Measurements from ENCODE around the gene VGLL4.

DNA sequence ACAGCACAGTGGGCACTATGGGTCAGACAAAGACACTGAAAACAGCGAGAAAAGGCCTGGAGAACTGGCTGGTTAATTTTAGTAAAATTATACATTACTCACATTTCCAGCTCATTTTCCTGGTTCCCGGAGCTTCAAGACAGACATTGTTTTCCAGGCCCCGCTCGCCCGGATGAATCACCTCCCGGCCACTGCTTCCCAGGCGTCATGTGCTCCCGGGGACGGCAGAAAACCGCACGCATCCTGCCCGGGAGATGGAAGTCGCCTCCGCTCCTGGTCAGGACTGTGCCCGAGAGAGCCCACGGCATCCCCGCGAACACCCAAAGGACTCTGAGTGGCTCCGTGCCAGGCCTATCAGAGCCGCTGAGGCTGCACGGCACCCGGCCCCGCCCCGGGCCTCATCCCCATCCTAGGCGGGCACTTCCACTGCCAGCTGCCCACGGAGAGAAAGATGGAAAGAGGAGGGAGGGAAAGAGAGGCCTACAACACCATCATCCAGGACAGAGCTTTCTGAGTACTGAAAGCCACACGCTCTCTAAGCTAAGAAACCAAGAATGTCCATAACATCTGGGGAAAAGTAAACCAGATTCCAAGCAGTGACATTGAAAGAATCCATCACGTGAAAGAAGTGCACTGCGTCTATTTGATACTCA lies 75.1 kb downstream of the VGLL4 start:
- TF ChIP-seq, protein P1, sequence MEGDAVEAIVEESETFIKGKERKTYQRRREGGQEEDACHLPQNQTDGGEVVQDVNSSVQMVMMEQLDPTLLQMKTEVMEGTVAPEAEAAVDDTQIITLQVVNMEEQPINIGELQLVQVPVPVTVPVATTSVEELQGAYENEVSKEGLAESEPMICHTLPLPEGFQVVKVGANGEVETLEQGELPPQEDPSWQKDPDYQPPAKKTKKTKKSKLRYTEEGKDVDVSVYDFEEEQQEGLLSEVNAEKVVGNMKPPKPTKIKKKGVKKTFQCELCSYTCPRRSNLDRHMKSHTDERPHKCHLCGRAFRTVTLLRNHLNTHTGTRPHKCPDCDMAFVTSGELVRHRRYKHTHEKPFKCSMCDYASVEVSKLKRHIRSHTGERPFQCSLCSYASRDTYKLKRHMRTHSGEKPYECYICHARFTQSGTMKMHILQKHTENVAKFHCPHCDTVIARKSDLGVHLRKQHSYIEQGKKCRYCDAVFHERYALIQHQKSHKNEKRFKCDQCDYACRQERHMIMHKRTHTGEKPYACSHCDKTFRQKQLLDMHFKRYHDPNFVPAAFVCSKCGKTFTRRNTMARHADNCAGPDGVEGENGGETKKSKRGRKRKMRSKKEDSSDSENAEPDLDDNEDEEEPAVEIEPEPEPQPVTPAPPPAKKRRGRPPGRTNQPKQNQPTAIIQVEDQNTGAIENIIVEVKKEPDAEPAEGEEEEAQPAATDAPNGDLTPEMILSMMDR (IDR thresholded peaks at IDR 0.05; ENCODE audit: poor library complexity, severe bottlenecking), result no peak
- no peak for TF ChIP-seq MXI1 (conservative IDR thresholded peaks at IDR 0.05; ENCODE audit: poor library complexity, severe bottlenecking)
- TF ChIP-seq EZH2 (IDR thresholded peaks at IDR 0.05; ENCODE audit: borderline replicate concordance, insufficient read depth, low read length, poor library complexity, severe bottlenecking), result no peak
- TF ChIP-seq EP300 (conservative IDR thresholded peaks at IDR 0.05; ENCODE audit: poor library complexity, severe bottlenecking), result no peak
- no peak for TF ChIP-seq RAD21 (conservative IDR thresholded peaks at IDR 0.05)
- no peak for TF ChIP-seq POLR2AphosphoS5 (IDR thresholded peaks at IDR 0.05)
- TF ChIP-seq, protein P2, sequence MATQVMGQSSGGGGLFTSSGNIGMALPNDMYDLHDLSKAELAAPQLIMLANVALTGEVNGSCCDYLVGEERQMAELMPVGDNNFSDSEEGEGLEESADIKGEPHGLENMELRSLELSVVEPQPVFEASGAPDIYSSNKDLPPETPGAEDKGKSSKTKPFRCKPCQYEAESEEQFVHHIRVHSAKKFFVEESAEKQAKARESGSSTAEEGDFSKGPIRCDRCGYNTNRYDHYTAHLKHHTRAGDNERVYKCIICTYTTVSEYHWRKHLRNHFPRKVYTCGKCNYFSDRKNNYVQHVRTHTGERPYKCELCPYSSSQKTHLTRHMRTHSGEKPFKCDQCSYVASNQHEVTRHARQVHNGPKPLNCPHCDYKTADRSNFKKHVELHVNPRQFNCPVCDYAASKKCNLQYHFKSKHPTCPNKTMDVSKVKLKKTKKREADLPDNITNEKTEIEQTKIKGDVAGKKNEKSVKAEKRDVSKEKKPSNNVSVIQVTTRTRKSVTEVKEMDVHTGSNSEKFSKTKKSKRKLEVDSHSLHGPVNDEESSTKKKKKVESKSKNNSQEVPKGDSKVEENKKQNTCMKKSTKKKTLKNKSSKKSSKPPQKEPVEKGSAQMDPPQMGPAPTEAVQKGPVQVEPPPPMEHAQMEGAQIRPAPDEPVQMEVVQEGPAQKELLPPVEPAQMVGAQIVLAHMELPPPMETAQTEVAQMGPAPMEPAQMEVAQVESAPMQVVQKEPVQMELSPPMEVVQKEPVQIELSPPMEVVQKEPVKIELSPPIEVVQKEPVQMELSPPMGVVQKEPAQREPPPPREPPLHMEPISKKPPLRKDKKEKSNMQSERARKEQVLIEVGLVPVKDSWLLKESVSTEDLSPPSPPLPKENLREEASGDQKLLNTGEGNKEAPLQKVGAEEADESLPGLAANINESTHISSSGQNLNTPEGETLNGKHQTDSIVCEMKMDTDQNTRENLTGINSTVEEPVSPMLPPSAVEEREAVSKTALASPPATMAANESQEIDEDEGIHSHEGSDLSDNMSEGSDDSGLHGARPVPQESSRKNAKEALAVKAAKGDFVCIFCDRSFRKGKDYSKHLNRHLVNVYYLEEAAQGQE (IDR thresholded peaks at IDR 0.05; ENCODE audit: borderline replicate concordance), result no peak
